GM12878 (cell line): ENCODE data around the gene CBFB. TPM values are rescaled to one million over a fixed set of nuclear protein-coding genes. Genes with fewer than 3 reads are reported as not detected.

Experiments used
- ATAC-seq: fragments of 200-7000 bp; cut with Tn5 transposase; 3 replicates; pipeline ENCODE4 v1.9.1; 2020; ENCODE audit warnings: mild to moderate bottlenecking, moderate library complexity
- BruUV-seq: library from RNA; stranded (reverse); fragments of 400-500 nt; replicated peaks from 2 replicates; lab custom pipeline; 2021; lab: Mats Ljungman, UMichigan
- CTCF ChIA-PET: fragments of 300-600 bp; sonication (Branson Sonifier 250); formaldehyde crosslinking; extraction: SDS; loops from one replicate; lab custom pipeline; 2021; ENCODE audit warnings: inconsistent platforms; lab: Yijun Ruan, JAX
- POLR2A ChIA-PET: fragments of 350-600 bp; formaldehyde crosslinking; extraction: SDS; loops from one replicate; lab custom pipeline; 2021; ENCODE audit warnings: inconsistent platforms; lab: Charles Lee
- RAD21 ChIA-PET: fragments of 300-600 bp; sonication (Branson Sonifier 250); formaldehyde crosslinking; loops from one replicate; lab custom pipeline; 2023; ENCODE audit warnings: antibody characterized with exemption; ENCODE audit not compliant: unreplicated experiment; lab: Charles Lee
- SMC1A ChIA-PET: fragments of 300-600 bp; sonication (Branson Sonifier 250); formaldehyde crosslinking; loops from one replicate; lab custom pipeline; 2023; ENCODE audit not compliant: unreplicated experiment, uncharacterized antibody; lab: Charles Lee
- DNase-seq: peaks from one replicate; pipeline ENCODE4 v3.0.0-alpha.2; 2011; ENCODE audit warnings: low read depth, low spot score
- FAIRE-seq: peaks from 3 replicates; lab custom pipeline; 2011; peaks lifted over from hg19 to GRCh38; lab: Jason Lieb, UNC
- H2AFZ ChIP-seq: 2 replicates; pipeline ENCODE4 v1.6.0; 2011; ENCODE audit warnings: low read depth, low read length, control low read depth; ENCODE audit not compliant: control insufficient read depth
- H3K27ac ChIP-seq: 2 replicates; pipeline ENCODE4 v1.5.1; 2011; ENCODE audit warnings: control low read depth; ENCODE audit not compliant: control insufficient read depth, insufficient read depth
- H3K27me3 ChIP-seq, 2 experiments: replicated peaks in 1 of 2; 2 replicates each; pipeline versions ENCODE4 v1.6.0 to v1.6.1; 2011; ENCODE audit warnings: low read length in 1 of 2; ENCODE audit not compliant: control insufficient read depth in 2 of 2, insufficient read depth in 2 of 2
- H3K36me3 ChIP-seq, 2 experiments: 2 replicates each; pipeline ENCODE4 v1.5.1; 2011; ENCODE audit warnings: low read length in 1 of 2; ENCODE audit not compliant: control insufficient read depth in 2 of 2, insufficient read depth in 2 of 2
- H3K4me1 ChIP-seq: 2 replicates; pipeline ENCODE4 v1.6.1; 2011; ENCODE audit warnings: mild to moderate bottlenecking, low read length, moderate library complexity, mixed read lengths; ENCODE audit not compliant: control insufficient read depth, insufficient read depth
- H3K4me2 ChIP-seq: 2 replicates; pipeline ENCODE4 v1.6.0; 2011; ENCODE audit warnings: control low read depth; ENCODE audit not compliant: control insufficient read depth, insufficient read depth
- H3K4me3 ChIP-seq: fragments of 200-600 bp; sonication (generic); 2 replicates; pipeline ENCODE4 v1.5.1; 2016
- H3K79me2 ChIP-seq: 2 replicates; pipeline ENCODE4 v1.6.0; 2011; ENCODE audit warnings: low read length; ENCODE audit not compliant: control insufficient read depth, insufficient read depth
- H3K9ac ChIP-seq: 2 replicates; pipeline ENCODE4 v1.8.0; 2011; ENCODE audit warnings: low read length, control low read depth, mixed read lengths; ENCODE audit not compliant: control insufficient read depth, insufficient read depth
- H3K9me3 ChIP-seq: replicated peaks from 3 replicates; pipeline ENCODE4 v1.5.1; 2011; ENCODE audit warnings: mild to moderate bottlenecking, low read length; ENCODE audit not compliant: control insufficient read depth, insufficient read depth
- H4K20me1 ChIP-seq: 2 replicates; pipeline ENCODE4 v1.6.0; 2011; ENCODE audit not compliant: control insufficient read depth, insufficient read depth
- CBFB ChIP-seq: IDR thresholded peaks from 2 replicates; pipeline ENCODE4 v1.6.1; 2016; ENCODE audit warnings: antibody characterized with exemption, low read depth
- CHD1 ChIP-seq: IDR thresholded peaks from 2 replicates; pipeline ENCODE4 v1.6.1; 2012; ENCODE audit warnings: low read depth, low read length, improper control_type of control experiment
- CREB1 ChIP-seq: IDR thresholded peaks from 2 replicates; pipeline ENCODE4 v1.6.1; 2012; ENCODE audit warnings: low read depth, mild to moderate bottlenecking, inconsistent platforms
- IKZF2 ChIP-seq, 2 experiments: fragments of 450-650 bp; IDR thresholded peaks; 2 replicates each; pipeline ENCODE4 v1.6.1; 2017; ENCODE audit warnings: mild to moderate bottlenecking in 2 of 2, moderate library complexity in 2 of 2
- JUND ChIP-seq: IDR thresholded peaks from 2 replicates; pipeline ENCODE4 v1.6.1; 2012; ENCODE audit warnings: low read depth, mild to moderate bottlenecking, low read length, improper control_type of control experiment, moderate library complexity
- NR2F1 ChIP-seq: fragments of 450-650 bp; conservative IDR thresholded peaks from 2 replicates; pipeline ENCODE4 v1.6.1; 2017; ENCODE audit warnings: mild to moderate bottlenecking
- POLR2A ChIP-seq: IDR thresholded peaks from 2 replicates; pipeline ENCODE4 v1.6.1; 2011; ENCODE audit warnings: low read depth, mild to moderate bottlenecking, low read length
- RAD51 ChIP-seq: fragments of 450-650 bp; IDR thresholded peaks from 2 replicates; pipeline ENCODE4 v1.6.1; 2016; ENCODE audit warnings: moderate library complexity, mild to moderate bottlenecking, inconsistent platforms
- RB1 ChIP-seq: fragments of 450-650 bp; formaldehyde crosslinking; IDR thresholded peaks from 2 replicates; pipeline ENCODE4 v1.6.1; 2017; ENCODE audit warnings: mild to moderate bottlenecking, borderline replicate concordance
- RELA ChIP-seq: fragments of 450-650 bp; IDR thresholded peaks from 2 replicates; pipeline ENCODE4 v1.8.0; 2014; ENCODE audit warnings: borderline replicate concordance; ENCODE audit not compliant: partially characterized antibody
- SPI1 ChIP-seq: IDR thresholded peaks from 2 replicates; pipeline ENCODE4 v1.6.1; 2011; ENCODE audit warnings: low read depth, mild to moderate bottlenecking, low read length, moderate library complexity, borderline replicate concordance; ENCODE audit not compliant: insufficient read depth
- SRF ChIP-seq, 2 experiments: IDR thresholded peaks; 2 replicates each; pipeline ENCODE4 v1.6.1; 2011; ENCODE audit warnings: low read depth in 2 of 2, low read length in 2 of 2, mild to moderate bottlenecking in 1 of 2, moderate library complexity in 1 of 2
- TCF12 ChIP-seq: IDR thresholded peaks from 2 replicates; pipeline ENCODE4 v1.6.1; 2011; ENCODE audit warnings: low read depth, mild to moderate bottlenecking, low read length
- WGBS: methylation state at CpG from one replicate; pipeline ENCODE4 v1.1.6; 2016; ENCODE audit warnings: low lambda C conversion rate; ENCODE audit not compliant: insufficient replicate concordance, insufficient coverage; ENCODE audit errors: missing lambda C conversion rate; 5-methylcytosine and 5-hydroxymethylcytosine counted together
- in situ Hi-C: fragments of 300-500 bp; cut with MboI; formaldehyde crosslinking; loops from 9 replicates; pipeline ENCODE4 v1.14.3; 2018; ENCODE audit warnings: mixed read lengths
- intact Hi-C: fragments of 100-400 bp; cut with micrococcal nuclease; formaldehyde crosslinking; loops from one replicate; pipeline ENCODE4 v1.14.2; 2022; ENCODE audit not compliant: unreplicated experiment
- polyA plus RNA-seq, 11 experiments: library from polyadenylated mRNA; depleted of rRNA in 4 of 11; unstranded in 6 of 11; stranded (reverse) in 5 of 11; fragments of >200 nt; fragmentation: Nextera tagmentation in 4 of 11; fragmentation: Illumina TruSeq in 1 of 11; extraction: Ambion mirVana in 4 of 11; extraction: Trizol in 1 of 11; gene quantifications; 1 replicate in 1 of 11; 2 replicates in 10 of 11; pipeline versions ENCODE4 v1.2.1 to v1.2.3, GENCODE V29; 2011 to 2016; ENCODE audit warnings: inconsistent platforms in 2 of 11, missing spikeins in 2 of 11, low read depth in 1 of 11
- total RNA-seq, 4 experiments: library from RNA; depleted of rRNA in 3 of 4; stranded (reverse); fragments of >200 nt in 3 of 4; fragmentation: Illumina TruSeq in 1 of 4; extraction: Trizol in 1 of 4; gene quantifications; 2 replicates each; pipeline versions ENCODE4 v1.2.1 to v1.2.3, GENCODE V29; 2013 to 2021
- TF ChIP-seq, protein P1 (sequence below): fragments of 450-650 bp; IDR thresholded peaks from 2 replicates; pipeline ENCODE4 v1.6.1; 2017; ENCODE audit warnings: mild to moderate bottlenecking
- TF ChIP-seq, protein P2 (sequence below): fragments of 450-650 bp; IDR thresholded peaks from 2 replicates; pipeline ENCODE4 v1.6.1; 2014; ENCODE audit warnings: mild to moderate bottlenecking
- TF ChIP-seq, protein P3 (sequence below): fragments of 150-350 bp; IDR thresholded peaks from 2 replicates; pipeline ENCODE4 v1.6.1; 2016; ENCODE audit warnings: low read depth, low read length
- TF ChIP-seq, protein P4 (sequence below): IDR thresholded peaks from 2 replicates; pipeline ENCODE4 v1.6.1; 2012; ENCODE audit warnings: low read depth, low read length, improper control_type of control experiment

Gene CBFB
- total and polyA plus RNA-seq, 10 of the 15 experiments (the other 5 are each of a cell fraction or from before 2014, with no cell fraction given): 25.3 to 83.8 (median 65.7) TPM

DNA sequence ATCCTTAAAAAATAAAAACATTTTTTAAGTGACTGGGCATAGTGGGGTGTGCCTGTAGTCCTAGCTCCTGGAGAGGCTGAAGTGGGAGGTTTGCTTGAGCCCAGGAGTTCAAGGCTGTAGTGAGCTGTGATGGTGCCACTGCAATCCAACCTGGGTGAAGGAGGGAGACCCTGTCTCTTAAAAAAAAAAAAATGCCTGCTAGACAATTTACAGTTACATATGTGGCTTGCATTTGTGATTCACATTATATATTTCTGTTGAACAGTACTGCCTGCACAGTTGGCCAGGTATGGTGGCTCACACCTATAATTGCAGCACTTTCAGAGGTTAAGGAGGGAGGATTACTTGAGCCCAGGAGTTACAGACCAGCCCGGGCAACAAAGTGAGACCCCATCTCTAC, 23.4 kb downstream of the CBFB start:
- in situ Hi-C loops: no loop called here
- no peak overlapping the region for H3K27ac ChIP-seq
- SMC1A ChIA-PET: interaction anchor here (0.7 to 1.9 kb wide), 5 partner anchors 8 to 15 kb away, joined by 3 to 6 read pairs (median 4); no protein-coding TSS in a partner anchor

More for the DNA sequence above, 23.4 kb downstream of the CBFB start:
- intact Hi-C loops: no loop called here
- TF ChIP-seq TCF12 (no peak), POLR2A (no peak), SPI1 (no peak), RELA (no peak), RB1 (no peak), JUND (no peak), IKZF2 (IDR thresholded peaks at IDR 0.05) (no peak), CREB1 (no peak), RAD51 (no peak), NR2F1 (no peak), CBFB (no peak), CHD1 (no peak), SRF (IDR thresholded peaks at IDR 0.05; ENCODE audit: low read depth in 2 of 2, low read length in 2 of 2) (no peak)
- TF ChIP-seq, protein P1, sequence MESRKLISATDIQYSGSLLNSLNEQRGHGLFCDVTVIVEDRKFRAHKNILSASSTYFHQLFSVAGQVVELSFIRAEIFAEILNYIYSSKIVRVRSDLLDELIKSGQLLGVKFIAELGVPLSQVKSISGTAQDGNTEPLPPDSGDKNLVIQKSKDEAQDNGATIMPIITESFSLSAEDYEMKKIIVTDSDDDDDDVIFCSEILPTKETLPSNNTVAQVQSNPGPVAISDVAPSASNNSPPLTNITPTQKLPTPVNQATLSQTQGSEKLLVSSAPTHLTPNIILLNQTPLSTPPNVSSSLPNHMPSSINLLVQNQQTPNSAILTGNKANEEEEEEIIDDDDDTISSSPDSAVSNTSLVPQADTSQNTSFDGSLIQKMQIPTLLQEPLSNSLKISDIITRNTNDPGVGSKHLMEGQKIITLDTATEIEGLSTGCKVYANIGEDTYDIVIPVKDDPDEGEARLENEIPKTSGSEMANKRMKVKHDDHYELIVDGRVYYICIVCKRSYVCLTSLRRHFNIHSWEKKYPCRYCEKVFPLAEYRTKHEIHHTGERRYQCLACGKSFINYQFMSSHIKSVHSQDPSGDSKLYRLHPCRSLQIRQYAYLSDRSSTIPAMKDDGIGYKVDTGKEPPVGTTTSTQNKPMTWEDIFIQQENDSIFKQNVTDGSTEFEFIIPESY: no peak
- TF ChIP-seq, protein P2, sequence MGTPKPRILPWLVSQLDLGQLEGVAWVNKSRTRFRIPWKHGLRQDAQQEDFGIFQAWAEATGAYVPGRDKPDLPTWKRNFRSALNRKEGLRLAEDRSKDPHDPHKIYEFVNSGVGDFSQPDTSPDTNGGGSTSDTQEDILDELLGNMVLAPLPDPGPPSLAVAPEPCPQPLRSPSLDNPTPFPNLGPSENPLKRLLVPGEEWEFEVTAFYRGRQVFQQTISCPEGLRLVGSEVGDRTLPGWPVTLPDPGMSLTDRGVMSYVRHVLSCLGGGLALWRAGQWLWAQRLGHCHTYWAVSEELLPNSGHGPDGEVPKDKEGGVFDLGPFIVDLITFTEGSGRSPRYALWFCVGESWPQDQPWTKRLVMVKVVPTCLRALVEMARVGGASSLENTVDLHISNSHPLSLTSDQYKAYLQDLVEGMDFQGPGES: no peak
- TF ChIP-seq, protein P3, sequence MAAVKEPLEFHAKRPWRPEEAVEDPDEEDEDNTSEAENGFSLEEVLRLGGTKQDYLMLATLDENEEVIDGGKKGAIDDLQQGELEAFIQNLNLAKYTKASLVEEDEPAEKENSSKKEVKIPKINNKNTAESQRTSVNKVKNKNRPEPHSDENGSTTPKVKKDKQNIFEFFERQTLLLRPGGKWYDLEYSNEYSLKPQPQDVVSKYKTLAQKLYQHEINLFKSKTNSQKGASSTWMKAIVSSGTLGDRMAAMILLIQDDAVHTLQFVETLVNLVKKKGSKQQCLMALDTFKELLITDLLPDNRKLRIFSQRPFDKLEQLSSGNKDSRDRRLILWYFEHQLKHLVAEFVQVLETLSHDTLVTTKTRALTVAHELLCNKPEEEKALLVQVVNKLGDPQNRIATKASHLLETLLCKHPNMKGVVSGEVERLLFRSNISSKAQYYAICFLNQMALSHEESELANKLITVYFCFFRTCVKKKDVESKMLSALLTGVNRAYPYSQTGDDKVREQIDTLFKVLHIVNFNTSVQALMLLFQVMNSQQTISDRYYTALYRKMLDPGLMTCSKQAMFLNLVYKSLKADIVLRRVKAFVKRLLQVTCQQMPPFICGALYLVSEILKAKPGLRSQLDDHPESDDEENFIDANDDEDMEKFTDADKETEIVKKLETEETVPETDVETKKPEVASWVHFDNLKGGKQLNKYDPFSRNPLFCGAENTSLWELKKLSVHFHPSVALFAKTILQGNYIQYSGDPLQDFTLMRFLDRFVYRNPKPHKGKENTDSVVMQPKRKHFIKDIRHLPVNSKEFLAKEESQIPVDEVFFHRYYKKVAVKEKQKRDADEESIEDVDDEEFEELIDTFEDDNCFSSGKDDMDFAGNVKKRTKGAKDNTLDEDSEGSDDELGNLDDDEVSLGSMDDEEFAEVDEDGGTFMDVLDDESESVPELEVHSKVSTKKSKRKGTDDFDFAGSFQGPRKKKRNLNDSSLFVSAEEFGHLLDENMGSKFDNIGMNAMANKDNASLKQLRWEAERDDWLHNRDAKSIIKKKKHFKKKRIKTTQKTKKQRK: no peak
- TF ChIP-seq, protein P4, sequence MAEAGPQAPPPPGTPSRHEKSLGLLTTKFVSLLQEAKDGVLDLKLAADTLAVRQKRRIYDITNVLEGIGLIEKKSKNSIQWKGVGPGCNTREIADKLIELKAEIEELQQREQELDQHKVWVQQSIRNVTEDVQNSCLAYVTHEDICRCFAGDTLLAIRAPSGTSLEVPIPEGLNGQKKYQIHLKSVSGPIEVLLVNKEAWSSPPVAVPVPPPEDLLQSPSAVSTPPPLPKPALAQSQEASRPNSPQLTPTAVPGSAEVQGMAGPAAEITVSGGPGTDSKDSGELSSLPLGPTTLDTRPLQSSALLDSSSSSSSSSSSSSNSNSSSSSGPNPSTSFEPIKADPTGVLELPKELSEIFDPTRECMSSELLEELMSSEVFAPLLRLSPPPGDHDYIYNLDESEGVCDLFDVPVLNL: no peak
- H3K9me3 ChIP-seq: no peaks in the 10 kb centered on the region
- no peaks in the 10 kb centered on the region; the same call in 1 of the 2 replicates for H4K20me1 ChIP-seq
- WGBS: 100% methylated on average over 1 of the region's 1 CpG
- BruUV-seq: no TSS peak
- no peak for DNase-seq
- peaks cover 4% of the 10 kb centered on the region for H3K4me1 ChIP-seq
- no peak overlapping the region for H3K4me2 ChIP-seq
- H3K4me3 ChIP-seq: no peak overlapping the region
- H3K36me3 ChIP-seq: peaks cover 0 to 3% of the 10 kb centered on the region in 2 experiments; a peak in 1 of 4 replicates
- no peak overlapping the region for H2AFZ ChIP-seq
- H3K9ac ChIP-seq: no peak overlapping the region
- POLR2A ChIA-PET: interaction anchor here (1.0 kb wide), 1 partner anchor 9 kb away, joined by 5 read pairs; no protein-coding TSS in a partner anchor
- RAD21 ChIA-PET: interaction anchor here (1.1 kb wide), 1 partner anchor 103 kb away, joined by 3 read pairs; no protein-coding TSS in a partner anchor
- H3K27me3 ChIP-seq: no peaks in the 10 kb centered on the region
- no peak for ATAC-seq
- no peak for FAIRE-seq
- H3K79me2 ChIP-seq: peaks cover 34% of the 10 kb centered on the region
- CTCF ChIA-PET: no interaction called here
